ENCODE data around the gene CACNA1E.

DNA sequence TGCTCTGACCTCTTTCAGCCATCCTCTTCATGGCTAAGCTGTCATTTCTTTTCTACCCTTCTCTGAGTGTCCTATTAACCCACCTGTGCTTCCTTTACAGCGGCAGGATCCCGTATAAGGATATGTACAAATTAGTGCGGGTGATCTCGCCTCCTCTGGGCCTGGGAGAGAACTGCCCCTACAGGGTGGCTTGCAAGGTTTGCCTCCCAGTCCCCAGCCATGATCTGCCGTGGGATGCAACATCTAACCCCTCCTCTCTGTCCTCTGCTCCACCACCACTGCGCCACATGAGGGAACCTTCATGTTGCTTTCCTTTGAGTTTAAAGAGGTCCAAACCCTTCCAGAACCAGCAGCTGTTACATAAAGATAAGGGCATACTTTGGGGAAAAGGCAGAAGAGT is 296.0 kb downstream of the CACNA1E start:
- TF ChIP-seq, protein P1, sequence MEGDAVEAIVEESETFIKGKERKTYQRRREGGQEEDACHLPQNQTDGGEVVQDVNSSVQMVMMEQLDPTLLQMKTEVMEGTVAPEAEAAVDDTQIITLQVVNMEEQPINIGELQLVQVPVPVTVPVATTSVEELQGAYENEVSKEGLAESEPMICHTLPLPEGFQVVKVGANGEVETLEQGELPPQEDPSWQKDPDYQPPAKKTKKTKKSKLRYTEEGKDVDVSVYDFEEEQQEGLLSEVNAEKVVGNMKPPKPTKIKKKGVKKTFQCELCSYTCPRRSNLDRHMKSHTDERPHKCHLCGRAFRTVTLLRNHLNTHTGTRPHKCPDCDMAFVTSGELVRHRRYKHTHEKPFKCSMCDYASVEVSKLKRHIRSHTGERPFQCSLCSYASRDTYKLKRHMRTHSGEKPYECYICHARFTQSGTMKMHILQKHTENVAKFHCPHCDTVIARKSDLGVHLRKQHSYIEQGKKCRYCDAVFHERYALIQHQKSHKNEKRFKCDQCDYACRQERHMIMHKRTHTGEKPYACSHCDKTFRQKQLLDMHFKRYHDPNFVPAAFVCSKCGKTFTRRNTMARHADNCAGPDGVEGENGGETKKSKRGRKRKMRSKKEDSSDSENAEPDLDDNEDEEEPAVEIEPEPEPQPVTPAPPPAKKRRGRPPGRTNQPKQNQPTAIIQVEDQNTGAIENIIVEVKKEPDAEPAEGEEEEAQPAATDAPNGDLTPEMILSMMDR (IDR thresholded peaks at IDR 0.05) = no peak
- TF ChIP-seq POLR2A (IDR thresholded peaks at IDR 0.05) = no peak

All from lower leg skin (tissue), 3 donors.